Stimulated activated CD4-positive, alpha-beta T cell treated with anti-CD3 and anti-CD28 coated beads, Interleukin-2, amount 100 ng/mL, for 48 hours (primary cell): ENCODE results near the gene HK1.
"Not testable (repeated sequence)": the region's sequence is repeated elsewhere in the genome, so short reads cannot be mapped to it uniquely, and the experiment has no call there.

Experiments used
- DNase-seq, 2 donors: peaks; one replicate each; pipeline ENCODE4 v3.0.0-alpha.2; 2020

The HK1 gene

DNA sequence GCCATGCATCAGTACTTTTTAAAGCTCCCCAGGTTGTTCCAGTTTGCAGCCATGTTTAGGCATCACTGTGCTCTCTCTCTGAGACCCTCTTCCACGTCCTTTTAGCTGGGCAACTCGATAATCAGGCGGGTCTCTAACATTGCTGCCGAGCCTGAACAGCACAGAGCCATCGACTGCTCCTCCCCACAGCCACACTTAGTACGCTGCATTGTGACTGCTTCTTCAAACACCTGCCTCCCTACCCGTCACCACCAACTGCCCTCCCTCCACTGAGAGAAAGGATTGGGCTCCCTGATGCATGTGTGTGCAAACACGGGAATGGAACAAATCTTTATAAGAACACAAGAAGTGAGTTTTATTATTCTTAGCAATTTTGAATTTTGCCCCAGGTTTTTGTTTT is 149.9 kb downstream of the HK1 start:
- no peak for DNase-seq

DNA sequence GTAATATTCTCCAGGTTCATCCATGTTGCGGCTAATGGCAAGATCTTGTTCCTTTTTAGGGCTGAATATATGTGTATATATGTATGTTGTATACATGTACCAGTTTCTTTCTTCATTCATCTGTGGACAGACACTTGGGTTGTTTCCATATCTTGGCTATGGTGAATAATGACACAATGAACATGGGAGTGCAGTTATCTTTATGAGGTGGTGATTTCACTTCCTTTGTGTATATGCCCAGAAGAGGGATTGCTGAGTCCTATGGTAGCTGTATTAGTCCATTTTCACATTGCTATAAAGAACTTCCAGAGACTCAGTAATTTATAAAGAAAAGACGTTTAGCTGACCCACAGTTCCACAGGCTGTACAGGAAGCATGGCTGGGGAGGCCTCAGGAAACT is 155.9 kb downstream of the HK1 start:
- DNase-seq = no peak

DNA sequence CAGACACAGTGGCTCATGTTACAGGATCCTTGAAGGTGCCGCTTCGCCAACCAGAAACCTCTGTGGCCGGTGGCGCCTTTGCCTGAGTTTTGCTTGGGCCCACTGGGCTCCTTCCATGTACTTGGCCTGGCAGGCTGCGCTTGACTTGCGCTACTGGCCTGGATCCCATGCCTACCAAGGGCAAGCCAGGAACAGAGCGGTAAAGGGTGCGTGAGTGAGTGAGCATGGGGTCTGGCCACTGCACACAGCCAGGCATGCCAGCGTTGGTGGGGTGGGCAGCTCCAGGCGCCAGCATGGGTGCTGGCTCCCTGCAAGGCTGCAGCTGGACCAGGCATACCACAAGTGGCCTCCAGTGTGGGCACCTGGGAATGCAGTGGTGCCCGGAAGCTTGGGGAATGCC is 156.6 kb downstream of the HK1 start:
- DNase-seq = no peak

DNA sequence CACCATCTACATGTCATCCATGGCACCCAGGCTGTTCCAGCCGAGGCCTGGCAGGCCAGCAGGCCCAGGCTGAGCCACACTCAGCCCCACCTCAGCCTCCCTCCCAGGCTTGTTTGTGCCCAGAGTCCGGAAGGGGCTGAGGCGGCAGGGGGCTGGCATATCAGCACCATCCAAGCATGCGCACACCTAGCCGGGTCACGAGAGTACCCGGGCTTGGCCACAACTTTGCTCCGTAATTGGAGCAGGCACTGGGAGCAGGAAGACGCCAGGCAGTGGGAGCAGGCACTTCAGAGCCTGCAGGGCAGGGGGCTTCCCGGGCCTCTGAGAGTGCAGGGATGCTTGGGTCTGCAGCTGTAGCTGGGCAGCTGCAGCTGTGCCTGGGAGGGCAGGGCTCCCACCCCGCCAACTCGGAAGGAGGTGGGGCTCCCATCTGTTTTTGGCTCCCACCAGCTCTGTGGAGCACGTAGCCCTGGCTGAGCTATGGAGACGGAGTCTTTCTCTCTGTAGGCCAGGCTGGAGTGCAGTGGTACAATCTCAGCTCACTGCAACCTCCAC is 157.7 kb downstream of the HK1 start:
- DNase-seq = no peak

DNA sequence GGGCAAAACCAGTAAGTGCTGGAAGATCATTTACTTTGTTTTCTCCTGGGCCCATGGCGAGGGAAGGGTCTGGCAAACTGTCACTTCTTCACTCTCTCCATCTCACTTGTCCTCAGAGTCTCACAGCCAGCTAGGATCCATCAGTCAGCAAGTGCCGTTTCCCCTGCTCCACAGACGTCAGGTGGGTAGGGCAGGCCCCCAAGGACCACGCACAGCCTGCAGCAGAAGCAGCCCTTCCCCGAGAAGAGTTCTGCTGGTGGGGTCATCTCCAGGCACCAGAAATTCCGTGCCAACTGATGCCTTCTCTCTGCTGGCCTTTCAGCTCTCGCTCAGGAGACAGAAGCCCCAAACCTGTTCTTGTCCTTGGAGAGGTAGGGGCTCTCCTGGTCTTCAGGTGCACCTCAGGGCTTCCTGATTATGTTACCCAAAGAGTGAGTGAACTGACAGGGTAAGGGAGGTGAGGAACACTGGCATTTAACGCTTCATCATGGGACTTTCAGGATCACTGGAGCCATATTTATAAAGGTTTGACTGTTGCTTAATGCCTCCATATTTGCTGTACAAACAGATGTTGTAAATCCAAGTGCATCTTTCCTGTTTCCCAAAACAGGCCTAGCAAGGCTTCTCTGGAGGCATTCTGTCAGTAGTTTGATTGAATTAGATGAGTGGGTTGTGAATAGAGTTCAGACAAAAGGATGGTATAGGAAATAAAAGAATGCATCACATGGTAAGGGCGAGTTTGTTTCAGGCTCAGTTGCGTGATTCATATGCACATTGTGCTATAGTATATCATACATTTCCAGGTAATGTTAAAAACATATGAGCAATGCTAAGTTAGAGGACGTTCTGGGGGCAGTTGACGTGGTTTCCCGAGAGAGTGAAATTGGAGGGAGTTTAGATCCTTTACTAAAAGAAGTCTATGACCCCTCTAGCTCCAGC is 159.3 kb downstream of the HK1 start:
- no peak for DNase-seq

DNA sequence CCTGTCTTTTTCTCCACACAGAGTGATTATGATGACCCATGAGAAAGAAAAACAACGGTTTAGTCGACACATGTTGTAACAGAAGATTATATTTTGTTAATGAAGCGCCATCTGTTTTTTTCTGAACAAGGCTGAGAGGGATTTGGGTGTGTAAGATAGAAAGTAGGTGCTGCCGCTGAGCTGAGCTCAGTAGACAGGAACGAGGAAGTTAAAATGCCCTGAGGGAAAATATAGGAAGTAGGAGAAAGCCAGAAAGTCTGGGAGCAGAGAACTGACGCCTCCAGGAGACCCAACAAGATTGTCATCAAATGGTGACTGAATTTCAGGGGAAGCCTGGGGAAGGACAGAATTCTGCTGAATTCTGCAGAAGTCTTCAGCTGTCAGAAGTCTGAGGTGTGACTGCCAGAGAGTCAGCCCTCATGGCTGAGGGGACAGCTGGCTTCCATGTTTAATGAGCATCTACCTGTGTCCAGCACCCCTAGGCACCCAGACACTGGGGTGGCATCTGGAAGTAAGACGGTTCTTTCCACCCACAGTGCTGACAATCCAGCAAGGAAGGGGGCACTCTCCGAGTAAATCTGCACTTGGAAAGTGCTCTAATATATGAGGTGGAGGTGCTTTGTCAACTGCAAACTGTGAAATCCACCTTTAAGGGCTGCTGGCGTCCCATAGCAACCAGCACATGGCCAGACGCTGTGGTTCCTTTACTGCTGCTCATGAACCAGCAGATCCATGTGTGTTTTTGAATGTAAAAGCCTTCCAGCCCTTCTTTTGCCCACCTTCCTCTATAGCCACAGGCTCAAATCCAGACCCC is 160.4 kb downstream of the HK1 start:
- no peak for DNase-seq

DNA sequence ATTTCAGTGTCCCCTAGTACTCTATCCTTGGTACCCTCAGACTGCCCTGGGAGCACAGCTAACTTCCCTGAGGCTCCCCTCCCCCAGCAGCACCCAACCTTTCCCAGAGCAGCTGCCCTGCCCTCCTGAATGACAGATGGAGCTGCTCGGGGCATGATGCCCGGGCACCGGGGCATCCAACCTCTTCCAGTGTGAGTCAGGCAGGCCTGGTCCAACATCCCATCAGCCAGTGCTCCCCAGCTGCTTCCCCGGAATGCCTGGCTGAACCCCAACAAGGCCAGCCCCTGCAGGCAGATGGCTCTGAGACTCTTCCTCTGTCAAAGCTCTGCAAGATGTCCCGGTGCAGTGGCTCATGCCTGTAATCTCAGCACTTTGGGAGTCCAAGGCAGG is 161.0 kb downstream of the HK1 start:
- DNase-seq = no peak

DNA sequence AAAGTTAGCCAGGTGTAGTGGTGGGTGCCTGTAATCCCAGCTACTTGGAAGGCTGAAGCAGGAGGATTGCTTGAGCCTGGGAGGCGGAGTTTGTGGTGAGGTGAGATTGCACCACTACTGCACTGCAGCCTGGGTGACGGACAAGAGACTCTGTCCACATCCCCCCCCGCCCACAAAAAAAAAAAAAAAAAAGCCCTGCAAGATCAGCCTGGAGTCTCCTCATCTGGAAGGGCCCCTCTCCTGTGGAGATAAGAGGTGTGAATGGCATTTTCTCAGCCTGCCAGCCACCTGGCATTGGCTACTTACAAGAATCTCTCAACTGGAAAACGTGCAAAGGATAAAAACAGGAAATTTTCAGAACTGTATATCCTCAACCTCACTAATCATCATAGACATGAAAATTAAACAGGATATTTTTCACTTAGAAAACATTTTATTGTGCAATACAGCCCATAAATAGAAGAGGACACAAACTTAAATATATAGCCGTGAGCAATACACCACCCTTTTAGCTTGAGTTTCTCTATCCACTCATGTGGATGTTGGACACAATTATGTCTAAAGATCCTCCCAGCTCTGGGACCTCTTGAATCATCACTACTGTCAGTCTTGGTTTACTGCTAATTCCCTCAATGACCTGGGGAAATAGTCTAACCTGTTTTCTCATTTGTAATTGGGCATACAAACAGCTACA is 161.7 kb downstream of the HK1 start:
- no peak for DNase-seq

DNA sequence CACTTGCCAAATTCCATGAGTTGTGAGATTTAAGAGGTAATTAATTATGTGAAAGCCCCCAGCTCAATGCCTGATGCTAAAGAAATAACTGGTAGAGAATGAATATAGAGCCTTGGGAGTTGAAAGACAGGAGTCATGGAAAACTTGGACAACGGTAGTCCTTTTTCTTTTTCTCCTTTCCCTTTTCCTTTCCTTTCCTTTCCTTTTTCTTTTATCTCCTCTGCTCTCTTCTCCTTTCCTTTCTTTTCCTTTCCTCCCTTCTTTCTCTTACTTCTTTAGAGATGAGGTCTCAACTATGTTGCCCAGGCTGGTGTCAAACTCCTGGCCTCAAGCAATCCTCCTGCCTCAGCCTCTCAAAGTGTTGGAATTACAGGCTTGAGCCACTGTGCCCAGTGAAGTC is 165.1 kb downstream of the HK1 start:
- DNase-seq = no peak

DNA sequence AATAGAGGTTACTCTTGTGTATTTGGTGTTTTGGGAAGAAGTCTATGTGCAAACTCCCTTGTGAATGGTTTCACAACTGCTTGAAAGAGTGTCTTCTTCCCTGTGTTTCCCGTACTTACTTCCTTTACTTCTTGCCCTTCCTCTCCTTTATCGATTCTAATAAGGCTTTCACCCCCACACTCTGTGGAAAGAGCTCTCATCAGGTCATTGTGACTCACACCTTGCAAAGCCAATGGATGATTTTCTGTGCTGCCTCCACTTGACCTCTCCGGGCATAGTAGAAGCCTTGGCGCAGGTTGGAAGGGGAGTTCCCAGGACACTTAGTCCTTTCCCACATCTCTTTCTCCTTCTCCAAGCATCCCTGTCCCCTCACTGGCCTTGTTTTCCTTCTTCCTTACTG is 166.7 kb downstream of the HK1 start:
- DNase-seq = no peak

DNA sequence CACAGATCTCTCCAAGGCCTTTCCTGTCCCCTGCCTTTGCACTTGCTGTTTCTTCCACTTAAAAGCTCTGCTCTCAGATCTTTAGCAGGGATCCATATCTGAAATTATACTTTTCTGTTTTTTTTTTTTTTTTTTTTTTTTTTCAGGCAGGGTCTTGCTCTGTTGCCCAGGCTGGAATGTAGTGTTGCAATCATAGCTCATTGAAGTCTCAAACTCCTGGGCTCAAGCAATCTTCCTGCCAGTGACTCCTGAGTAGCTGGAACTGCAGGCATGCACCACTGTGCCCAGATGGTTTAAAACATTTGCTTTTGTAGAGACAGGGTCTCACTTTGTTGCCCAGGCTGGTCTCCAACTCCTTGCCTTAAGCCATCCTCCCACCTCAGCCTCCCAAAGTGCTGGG is 167.9 kb downstream of the HK1 start:
- no peak for DNase-seq

DNA sequence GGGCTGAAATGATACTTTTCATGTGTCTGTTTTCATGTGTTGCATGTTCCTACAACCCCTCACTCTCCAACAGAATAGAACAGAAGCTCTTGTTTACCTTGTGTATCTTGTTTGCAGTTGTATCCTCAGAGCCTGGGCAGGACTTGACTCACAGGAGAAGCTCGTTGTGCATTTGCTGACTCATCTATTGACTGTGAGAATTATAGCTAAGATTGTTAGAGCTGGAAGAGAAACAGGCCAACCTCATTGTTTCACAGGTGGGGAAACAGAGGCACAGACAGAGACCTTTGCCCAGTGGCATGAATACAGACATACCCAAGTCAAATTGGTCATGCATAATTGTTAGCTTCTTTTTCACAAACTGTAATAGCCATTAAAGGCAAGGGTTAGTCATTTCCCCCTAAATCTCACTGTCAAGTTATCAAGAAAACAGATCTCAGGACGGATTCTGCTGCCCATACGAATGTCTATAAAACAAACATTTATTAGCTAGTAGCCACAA is 168.4 kb downstream of the HK1 start:
- no peak for DNase-seq

DNA sequence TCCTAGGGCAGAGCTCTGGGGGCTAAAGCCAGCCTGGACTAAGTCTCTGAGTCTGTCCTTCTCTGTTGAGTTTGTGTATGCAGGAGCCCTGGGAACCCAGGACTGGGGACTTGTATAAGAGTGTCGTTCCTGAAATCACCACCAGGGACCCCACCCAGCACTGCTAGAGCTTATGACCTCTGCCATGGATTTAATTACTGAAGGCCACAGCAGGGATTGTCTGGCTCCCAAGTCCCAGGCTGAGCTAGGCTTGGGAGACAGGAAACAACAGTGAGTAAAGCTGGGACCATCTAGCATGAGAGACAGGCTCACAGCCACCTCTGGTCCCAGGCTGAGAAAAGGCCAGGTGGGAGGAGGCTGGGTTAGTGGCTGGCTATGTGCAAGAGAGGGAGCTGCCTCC is 171.5 kb downstream of the HK1 start:
- peak; percentile 40 to 41 for DNase-seq

DNA sequence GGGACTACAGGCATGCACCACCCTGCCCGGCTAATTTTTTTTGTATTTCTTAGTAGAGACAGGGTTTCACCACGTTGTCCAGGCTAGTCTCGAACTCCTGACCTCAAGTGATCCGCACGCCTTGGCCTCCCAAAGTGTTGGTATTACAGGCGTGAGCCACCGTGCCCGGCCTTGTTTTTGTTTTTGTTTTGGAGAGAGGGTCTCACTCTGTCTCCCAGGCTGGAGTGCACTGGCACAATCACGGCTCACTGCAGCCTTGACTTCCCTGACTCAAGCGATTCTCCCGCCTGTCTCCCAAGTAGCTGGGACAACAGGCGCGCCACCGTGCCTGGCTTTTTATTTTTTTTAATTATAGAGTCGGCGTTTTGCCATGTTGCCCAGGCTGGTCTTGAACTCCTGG is 172.1 kb downstream of the HK1 start:
- DNase-seq = not testable (repeated sequence)

DNA sequence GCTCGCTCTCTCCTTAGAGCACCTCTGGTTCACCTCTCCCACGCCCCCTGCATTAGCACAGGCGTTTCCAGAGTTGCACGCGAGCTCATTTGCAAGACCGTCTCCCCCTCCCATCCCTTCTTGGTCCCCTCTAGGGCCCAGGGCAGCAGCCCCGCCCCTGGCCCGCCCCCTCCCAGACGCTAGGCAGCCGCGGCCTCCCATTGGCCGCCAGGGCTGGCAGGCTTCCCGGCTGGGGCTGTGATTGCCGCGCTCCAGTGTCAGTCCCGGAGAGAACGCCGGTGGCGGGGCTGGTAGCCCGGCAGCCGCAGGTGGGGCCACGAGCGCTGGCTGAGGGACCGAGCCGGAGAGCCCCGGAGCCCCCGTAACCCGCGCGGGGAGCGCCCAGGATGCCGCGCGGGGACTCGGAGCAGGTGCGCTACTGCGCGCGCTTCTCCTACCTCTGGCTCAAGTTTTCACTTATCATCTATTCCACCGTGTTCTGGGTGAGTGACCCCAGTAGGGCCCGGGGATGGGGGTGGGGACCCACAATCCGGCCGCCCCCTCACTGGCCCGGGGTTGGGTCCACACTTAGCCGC is 173.0 kb downstream of the HK1 start, which contains the start of gene TSPAN15:
Gene TSPAN15 (plus strand): TSS at position 257 of the 575 bp plus-strand sequence. CDS start 130 bp downstream, at position 387.
- peak; percentile 69 to 79 for DNase-seq
